Measurements from ENCODE around the gene TRMT13. TPM values are rescaled to one million over a fixed set of nuclear protein-coding genes. Genes with fewer than 3 reads are reported as not detected.

TRMT13 gene
- total RNA-seq, 4 donors from 2014 or later, result 3.7 to 25.4 (median 16.7) TPM

- no peak for DNase-seq
- intact Hi-C loops (cut with DNase I; ENCODE audit: low total_unique reads), result no loop called here
- WGBS, 2 donors (ENCODE audit: low coverage in 1 of 2), result 57 to 75% methylated on average over 1 to 2 of the region's 2 CpGs
Measured at GRCh38 chr1:100151679-100152078, 18.7 kb downstream of the TRMT13 start.

GRCh38 chr1:100152271-100152670 is 19.3 kb downstream of the TRMT13 start:
- in situ Hi-C loops (cut with MboI; ENCODE audit: low pct_ligation_motif_present in 1 of 4, low pct_unique_long_range_greater_than_20kb in 1 of 4, low sequenced_read_pairs in 3 of 4), result no loop called here
- Histone ChIP-seq H3K4me1 (no peaks in the 10 kb centered on the region), H3K27ac (no peak overlapping the region), H3K27me3 (no peaks in the 10 kb centered on the region), H3K9me3 (no peaks in the 10 kb centered on the region), H3K36me3 (peaks cover 0 to 14% (median 6%) of the 10 kb centered on the region in 4 donors), H3K4me3 (no peak overlapping the region)
- DNase-seq, result no peak
- intact Hi-C loops (cut with DNase I; ENCODE audit: low total_unique reads), result no loop called here
- 51 to 70% methylated on average over 2 to 4 of the region's 4 CpGs for WGBS, 2 donors (ENCODE audit: low coverage in 1 of 2)
- TF ChIP-seq POLR2A (IDR thresholded peaks at IDR 0.05), result no peak
- TF ChIP-seq CTCF (IDR thresholded peaks at IDR 0.05), result no peak
- no peak for TF ChIP-seq POLR2AphosphoS5 (IDR thresholded peaks at IDR 0.05)
- TF ChIP-seq EP300 (IDR thresholded peaks at IDR 0.05; ENCODE audit: low read depth), result no peak

More at GRCh38 chr1:100151679-100152078, 18.7 kb downstream of the TRMT13 start:
- Histone ChIP-seq H3K4me3 (no peak overlapping the region), H3K4me1 (no peaks in the 10 kb centered on the region), H3K27ac (no peak overlapping the region), H3K36me3 (peaks cover 0 to 18% (median 9%) of the 10 kb centered on the region in 4 donors), H3K9me3 (no peaks in the 10 kb centered on the region), H3K27me3 (no peaks in the 10 kb centered on the region)
- in situ Hi-C loops (cut with MboI; ENCODE audit: low pct_ligation_motif_present in 1 of 4, low pct_unique_long_range_greater_than_20kb in 1 of 4, low sequenced_read_pairs in 3 of 4), result no loop called here
- TF ChIP-seq EP300 (IDR thresholded peaks at IDR 0.05; ENCODE audit: low read depth) (no peak), POLR2A (IDR thresholded peaks at IDR 0.05) (no peak), CTCF (IDR thresholded peaks at IDR 0.05) (no peak), POLR2AphosphoS5 (IDR thresholded peaks at IDR 0.05) (no peak)

- no peak for DNase-seq
- H3K27me3 ChIP-seq, result no peaks in the 10 kb centered on the region
- in situ Hi-C loops (cut with MboI; ENCODE audit: low pct_ligation_motif_present in 1 of 4, low pct_unique_long_range_greater_than_20kb in 1 of 4, low sequenced_read_pairs in 3 of 4), result no loop called here
- TF ChIP-seq CTCF (IDR thresholded peaks at IDR 0.05) (no peak), POLR2A (IDR thresholded peaks at IDR 0.05) (no peak), POLR2AphosphoS5 (IDR thresholded peaks at IDR 0.05) (no peak), EP300 (IDR thresholded peaks at IDR 0.05; ENCODE audit: low read depth) (no peak)
- no peaks in the 10 kb centered on the region for H3K36me3 ChIP-seq
- no peaks in the 10 kb centered on the region for H3K9me3 ChIP-seq
- intact Hi-C loops (cut with DNase I; ENCODE audit: low total_unique reads), result no loop called here
- H3K27ac ChIP-seq, result no peak overlapping the region
- H3K4me3 ChIP-seq, result no peak overlapping the region
- no peaks in the 10 kb centered on the region for H3K4me1 ChIP-seq
Measured at GRCh38 chr1:100162881-100163280, 29.9 kb downstream of the TRMT13 start.

- Histone ChIP-seq H3K4me1 (no peaks in the 10 kb centered on the region), H3K36me3 (no peaks in the 10 kb centered on the region), H3K27me3 (no peaks in the 10 kb centered on the region), H3K4me3 (no peak overlapping the region), H3K9me3 (no peaks in the 10 kb centered on the region), H3K27ac (no peak overlapping the region)
- 66 to 70% methylated on average over 2 of the region's 2 CpGs for WGBS, 2 donors (ENCODE audit: low coverage in 1 of 2)
- intact Hi-C loops (cut with DNase I; ENCODE audit: low total_unique reads) (no loop called here), in situ Hi-C loops (cut with MboI; ENCODE audit: low pct_ligation_motif_present in 1 of 4, low pct_unique_long_range_greater_than_20kb in 1 of 4, low sequenced_read_pairs in 3 of 4) (no loop called here)
- TF ChIP-seq POLR2AphosphoS5 (IDR thresholded peaks at IDR 0.05) (no peak), POLR2A (IDR thresholded peaks at IDR 0.05) (no peak), CTCF (IDR thresholded peaks at IDR 0.05) (no peak), EP300 (IDR thresholded peaks at IDR 0.05; ENCODE audit: low read depth) (no peak)
- no peak for DNase-seq
Measured at GRCh38 chr1:100164216-100164615, 31.3 kb downstream of the TRMT13 start.

All from transverse colon (tissue), 4 donors.